Inflammatory macrophage treated with lipopolysaccharide for 1 hour (primary cell): ENCODE measurements around the gene OR1F1.
"Not testable (repeated sequence)": the region's sequence is repeated elsewhere in the genome, so short reads cannot be mapped to it uniquely, and the experiment has no call there.

Experiments
- DNase-seq, 2 donors: peaks; one replicate each; pipeline ENCODE4 v3.0.0-alpha.2; 2020 to 2022

Gene OR1F1

GRCh38 chr16:3175157-3176093 lies 12.6 kb upstream of the OR1F1 start:
- no peak for DNase-seq

- DNase-seq, result no peak
Measured at GRCh38 chr16:3179651-3180050, 8.4 kb upstream of the OR1F1 start.

DNA sequence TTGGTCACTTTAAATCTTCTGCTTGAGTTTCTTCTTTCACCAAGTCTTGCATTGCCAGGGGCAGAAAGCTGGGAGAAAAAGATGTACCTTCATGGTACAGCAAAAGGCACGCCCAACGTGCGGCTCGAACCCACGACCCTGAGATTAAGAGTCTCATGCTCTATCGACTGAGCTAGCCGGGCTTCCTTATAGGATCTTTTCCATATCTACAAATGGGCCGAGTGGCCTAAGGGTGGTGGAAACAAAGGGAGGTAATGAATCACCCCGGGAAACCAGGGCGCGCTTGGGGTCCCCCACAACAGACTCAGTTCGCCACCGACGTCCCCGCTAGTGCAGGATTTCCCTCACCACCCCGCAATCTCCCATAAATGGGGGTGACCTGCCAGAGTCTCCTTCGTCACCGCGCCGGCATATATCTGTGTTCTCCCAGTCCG lies 7.5 kb upstream of the OR1F1 start:
- DNase-seq, result no peak

DNA sequence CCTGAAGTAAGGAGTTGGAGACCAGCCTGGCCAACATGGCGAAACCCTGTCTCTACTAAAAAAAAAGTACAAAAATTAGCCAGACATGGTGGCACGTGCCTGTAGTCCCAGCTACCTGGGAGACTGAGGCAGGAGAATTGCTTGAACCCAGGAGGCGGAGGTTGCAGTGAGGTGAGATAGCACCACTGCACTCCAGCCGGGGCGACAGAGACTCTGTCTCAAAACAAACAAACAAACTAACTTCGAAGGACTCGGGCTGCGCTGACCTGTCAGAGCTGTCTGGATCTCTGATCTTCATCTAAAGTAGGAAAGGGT lies 5.8 kb upstream of the OR1F1 start:
- DNase-seq, result not testable (repeated sequence)

- DNase-seq, result peak; percentile 42 to 62
Measured at GRCh38 chr16:3182608-3183444, 5.2 kb upstream of the OR1F1 start.

- DNase-seq, result no peak
Measured at GRCh38 chr16:3183445-3184139, 4.4 kb upstream of the OR1F1 start.

DNA sequence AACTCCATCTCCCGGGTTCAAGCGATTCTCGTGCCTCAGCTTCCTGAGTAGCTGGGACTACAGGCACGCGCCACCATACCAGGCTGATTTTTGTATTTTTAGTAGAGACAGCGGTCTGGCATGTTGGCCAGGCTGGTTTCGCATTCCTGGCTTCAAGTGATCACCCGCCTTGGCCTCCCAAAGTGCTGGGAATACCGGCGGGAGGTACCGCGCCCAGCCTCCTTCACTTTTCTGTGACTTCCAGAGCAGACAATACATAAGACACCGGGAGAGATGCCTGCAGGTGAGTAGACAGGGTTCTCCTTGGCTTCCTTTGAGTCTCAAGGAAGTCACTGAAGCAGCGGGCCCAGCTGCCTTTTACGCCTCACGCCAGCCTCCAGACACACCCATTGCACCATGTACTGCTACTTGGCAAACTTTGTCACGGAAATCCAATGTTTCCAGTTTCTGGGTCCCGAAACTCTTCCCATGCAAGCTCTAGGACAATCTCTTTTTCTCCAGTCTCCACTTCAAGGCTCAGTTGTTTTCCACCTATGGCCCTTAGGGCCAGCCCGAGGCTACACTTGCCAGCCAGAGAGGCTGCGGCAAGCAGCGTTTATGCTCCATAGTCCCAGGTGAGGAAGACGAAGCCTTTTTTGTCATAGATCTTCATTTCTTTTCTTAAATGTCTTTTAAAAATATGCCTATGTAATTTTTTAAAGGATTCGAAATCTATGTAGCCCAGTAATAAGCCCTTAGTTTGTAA lies 886 bp upstream of the OR1F1 start:
- DNase-seq, result no peak

- DNase-seq, result no peak
Measured at GRCh38 chr16:3188675-3188924, 596 bp downstream of the OR1F1 start.

DNA sequence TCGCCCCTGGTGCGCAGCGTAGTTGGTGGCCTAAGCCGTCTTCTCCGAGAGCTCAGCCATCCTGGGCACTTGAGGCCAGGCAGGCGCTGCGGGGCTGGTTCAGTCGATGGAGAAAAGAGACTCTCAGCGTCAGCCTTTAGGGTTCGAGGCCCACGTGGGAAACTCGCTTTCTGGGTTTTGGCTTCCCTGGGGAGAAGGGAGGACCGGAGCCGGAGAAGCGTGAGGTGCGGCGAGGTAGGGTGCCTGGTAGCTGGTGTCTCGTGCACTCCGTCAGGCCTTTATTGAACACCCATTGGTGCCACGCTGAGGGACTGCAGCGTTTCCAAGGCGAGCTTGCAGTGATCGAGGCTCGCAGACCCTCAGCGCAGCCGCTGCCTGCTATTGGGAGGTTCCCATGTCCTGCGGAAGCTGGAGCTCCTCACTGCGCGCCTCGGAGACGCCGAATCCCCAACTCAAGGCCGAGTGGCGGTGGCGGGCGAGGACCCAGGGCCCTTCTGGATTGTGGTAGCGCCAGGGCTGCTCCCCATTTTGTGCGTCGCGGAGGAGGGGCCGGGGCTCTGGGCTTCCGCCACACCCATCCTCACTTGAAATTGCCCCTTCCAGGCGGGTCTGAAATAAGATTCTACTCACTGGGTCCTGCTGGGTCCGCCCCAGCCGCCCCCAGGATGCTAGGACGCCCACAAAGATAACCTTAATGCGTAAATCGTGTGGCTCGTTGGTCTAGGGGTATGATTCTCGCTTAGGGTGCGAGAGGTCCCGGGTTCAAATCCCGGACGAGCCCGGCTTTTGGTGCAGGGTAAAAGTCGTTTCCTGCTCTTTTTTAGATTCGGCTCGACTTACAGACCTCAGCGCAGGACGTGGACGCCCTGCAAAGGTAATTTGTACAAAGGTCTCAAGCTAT lies 1.2 kb downstream of the OR1F1 start:
- DNase-seq, result peak in 1 of 2 donors; percentile 5

- DNase-seq, result no peak
Measured at GRCh38 chr16:3189869-3190268, 1.9 kb downstream of the OR1F1 start.

- no peak for DNase-seq
Measured at GRCh38 chr16:3190949-3191353, 2.9 kb downstream of the OR1F1 start.

DNA sequence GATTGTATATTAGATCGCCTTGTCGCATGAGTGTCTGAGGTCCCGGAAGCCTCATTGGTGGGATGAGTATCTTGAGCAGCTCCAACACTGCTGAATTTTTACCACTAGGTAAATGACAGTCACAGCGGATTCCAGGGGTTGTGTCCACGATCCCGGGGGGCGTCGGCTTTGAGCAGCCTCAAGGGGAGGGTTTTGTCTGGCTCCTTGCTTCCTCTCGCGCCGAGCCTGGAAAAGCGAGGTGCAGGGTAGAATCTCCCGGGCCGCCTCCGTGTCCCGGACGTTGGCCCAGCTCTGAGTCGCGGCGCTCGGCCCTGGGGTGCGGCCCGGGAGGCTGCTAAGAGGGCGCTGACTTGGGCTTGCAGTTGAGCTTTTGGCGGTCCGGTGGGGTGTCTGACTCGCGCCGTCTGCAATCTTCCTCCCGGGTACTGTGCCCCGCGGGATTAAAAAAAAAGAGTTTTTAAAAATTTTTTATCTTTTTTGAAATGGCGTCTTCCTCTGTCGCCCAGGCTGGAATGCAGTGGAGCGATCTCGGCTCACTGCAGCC lies 4.5 kb downstream of the OR1F1 start:
- DNase-seq, result no peak

- no peak for DNase-seq
Measured at GRCh38 chr16:3193221-3194212, 5.5 kb downstream of the OR1F1 start.

DNA sequence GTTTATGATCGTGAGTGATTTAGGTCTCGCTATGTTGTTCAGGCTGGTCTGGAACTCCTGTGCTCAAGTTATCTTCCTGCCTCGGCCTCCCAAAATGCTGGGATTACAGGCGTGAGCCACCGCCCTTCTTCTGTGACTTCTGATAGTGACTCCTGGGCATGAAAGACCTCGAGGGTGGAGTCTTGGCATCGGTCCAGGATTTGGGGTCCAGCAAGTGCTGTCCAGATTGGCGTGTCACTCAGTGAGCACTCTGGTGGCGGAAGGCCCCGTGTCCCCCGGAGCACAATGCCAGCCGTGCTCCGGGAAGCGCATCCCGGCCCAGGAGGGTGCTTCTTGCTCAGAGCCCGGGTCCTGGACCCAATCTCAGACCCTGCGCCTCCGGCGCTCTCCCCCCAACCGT lies 6.8 kb downstream of the OR1F1 start:
- DNase-seq, result no peak

DNA sequence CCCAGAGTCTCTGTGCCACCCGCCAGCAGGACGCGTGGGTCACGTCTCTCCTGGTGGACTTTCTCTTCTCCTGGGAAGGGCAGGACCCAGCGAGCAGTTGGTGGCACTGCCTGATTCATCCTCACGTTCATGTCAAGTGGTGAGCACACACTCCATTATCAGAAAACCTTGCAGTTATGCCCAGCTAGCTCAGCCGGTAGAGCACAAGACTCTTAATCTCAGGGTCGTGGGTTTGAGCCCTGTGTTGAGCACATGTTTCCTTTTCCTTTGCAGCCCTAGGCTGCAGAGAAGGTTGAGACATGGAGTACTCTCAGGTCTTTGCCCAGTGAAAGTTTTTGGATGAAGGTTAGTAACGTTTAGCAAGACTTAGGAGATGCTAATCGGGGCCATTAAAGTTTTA lies 8.0 kb downstream of the OR1F1 start:
- no peak for DNase-seq

GRCh38 chr16:3197694-3198333 lies 9.8 kb downstream of the OR1F1 start:
- DNase-seq, result not testable (repeated sequence)

DNA sequence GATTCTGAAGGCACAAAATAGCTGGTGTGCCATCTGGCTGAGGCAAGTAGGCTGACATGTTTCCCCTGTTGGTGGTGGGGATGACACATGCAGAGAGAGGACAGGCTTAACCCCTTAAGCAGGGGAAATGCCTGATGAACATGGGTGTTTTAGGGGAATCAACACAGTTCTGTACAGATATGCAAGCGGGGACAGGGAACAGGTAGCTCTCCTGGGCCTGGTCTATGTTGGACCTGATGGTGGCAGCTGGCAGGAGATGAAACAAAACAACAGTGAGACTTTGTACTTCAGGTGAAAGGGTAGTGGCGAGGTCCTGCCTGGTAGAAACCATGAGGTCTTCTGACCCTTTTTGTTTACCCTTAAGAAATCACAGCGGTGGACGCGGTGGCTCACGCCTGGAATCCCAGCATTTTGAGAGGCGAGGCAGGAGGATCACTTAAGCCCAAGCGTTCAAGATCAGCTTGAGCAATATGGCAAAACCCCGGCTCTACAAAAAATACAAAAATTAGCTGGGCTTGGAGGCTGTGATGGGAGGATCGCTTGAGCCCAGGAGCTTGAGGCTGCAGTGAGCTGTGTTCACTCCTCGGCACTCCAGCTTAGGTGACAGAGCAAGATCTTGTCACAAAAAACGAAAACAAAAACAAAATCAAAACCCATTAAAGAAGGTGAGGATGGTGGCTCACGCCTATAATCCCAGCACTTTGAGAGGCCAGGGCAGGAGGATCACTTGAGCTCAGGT lies 10.5 kb downstream of the OR1F1 start:
- no peak for DNase-seq

DNA sequence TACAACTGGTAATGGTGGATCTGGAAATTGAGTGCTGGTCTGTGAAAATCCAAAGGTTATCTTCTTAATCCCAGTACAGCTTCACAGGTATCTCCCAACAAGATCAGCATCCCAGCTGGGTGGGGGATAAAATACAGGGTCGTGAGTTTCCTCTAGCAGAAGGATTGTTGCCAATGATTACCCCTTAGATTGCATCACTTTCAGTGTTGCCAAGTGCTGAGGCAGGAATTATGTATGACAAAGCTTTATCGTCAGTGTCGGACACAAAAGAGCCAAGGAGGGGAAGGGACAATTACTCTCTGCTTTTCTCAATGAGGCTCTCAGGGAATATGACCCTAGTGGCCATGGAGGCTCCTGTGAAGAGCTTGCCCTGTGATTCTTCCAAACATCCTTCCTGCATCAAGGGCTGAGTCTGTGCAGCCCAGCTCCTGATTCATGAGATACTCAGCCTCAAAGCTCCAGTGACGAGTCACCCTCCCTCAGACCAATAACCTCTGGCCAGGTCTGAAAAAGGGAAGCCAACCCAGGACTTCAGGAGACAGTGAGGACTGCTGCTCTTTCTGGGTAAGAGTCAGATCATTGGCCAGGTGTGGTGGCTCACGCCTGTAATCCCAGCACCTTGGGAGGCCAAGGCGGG lies 15.0 kb downstream of the OR1F1 start:
- no peak for DNase-seq
